Mesodermal cell (in vitro differentiated cells): ENCODE data around the gene STON2.
A peak's percentile ranks its signal among the peaks of the same experiment; 100 is the strongest.
"Not testable (repeated sequence)": the region's sequence is repeated elsewhere in the genome, so short reads cannot be mapped to it uniquely, and the experiment has no call there.

Source experiments
- H3K27ac ChIP-seq: 2 replicates; pipeline ENCODE4 v1.7.0; 2013; ENCODE audit warnings: mild to moderate bottlenecking, low read depth, low read length, moderate library complexity; ENCODE audit not compliant: severe bottlenecking
- H3K36me3 ChIP-seq: 2 replicates; pipeline ENCODE4 v1.7.1; 2013; ENCODE audit warnings: mild to moderate bottlenecking, low read length, moderate library complexity; ENCODE audit not compliant: control insufficient read depth, insufficient read depth
- H3K4me1 ChIP-seq: one replicate; pipeline ENCODE4 v1.7.1; 2013; ENCODE audit warnings: mild to moderate bottlenecking, low read length; ENCODE audit not compliant: insufficient read depth, control insufficient read depth, poor library complexity, severe bottlenecking
- H3K4me3 ChIP-seq: 2 replicates; pipeline ENCODE4 v1.7.0; 2013; ENCODE audit warnings: low read length, control low read depth, mild to moderate bottlenecking; ENCODE audit not compliant: insufficient read depth, poor library complexity, severe bottlenecking; ENCODE audit errors: extremely low read depth
- H3K9me3 ChIP-seq: 2 replicates; pipeline ENCODE4 v1.7.1; 2013; ENCODE audit warnings: mild to moderate bottlenecking, low read length, moderate library complexity; ENCODE audit not compliant: control insufficient read depth
- WGBS, 2 experiments: methylation state at CpG; one replicate each; pipeline ENCODE4 v1.1.5; 2013; ENCODE audit warnings: missing lambda C conversion rate in 2 of 2; ENCODE audit not compliant: insufficient coverage in 2 of 2; 5-methylcytosine and 5-hydroxymethylcytosine counted together

The STON2 gene

DNA sequence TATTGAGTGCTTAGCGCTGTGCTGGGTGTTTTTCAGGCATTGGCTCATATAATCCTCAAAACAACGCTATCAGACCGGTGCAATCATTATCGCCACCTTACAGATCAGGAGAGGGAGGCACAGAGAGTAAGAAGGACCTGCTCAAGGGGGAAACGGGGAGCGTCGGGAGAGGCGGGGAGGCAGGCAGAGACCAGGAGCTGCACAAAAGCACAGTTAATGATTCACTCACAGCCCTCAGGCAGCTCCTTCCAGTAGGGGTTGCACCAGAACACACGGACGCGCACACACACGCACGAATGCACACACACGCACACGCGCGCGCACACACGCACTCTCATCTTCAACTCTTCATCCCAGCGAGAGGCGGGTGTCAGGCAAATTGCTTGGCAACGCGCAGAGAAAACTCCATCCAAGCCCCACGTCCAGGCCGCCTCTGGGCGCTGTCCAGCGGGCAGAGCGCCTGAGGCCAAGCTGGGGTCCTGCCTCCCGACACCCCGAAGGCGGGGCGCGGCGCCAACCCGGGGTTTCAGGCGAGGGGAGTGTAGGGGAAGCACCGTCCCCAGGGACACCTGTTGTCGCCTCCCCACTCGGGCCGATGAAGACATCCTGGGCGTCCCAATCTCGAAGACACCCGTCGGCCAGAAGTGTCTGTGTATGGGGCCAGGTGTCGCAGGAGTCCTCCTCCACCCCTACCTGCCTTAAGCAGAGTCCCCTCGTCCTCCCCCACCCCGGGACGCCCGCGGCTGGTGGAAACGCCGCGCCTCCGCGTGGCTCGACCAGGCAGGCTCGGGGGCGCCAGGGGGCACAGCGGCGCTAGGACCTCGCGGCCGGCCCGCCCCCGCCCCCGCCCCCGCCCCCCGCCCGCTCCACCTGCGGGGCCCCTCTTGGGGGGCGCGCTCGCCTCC is 35.5 kb upstream of the STON2 start:
- H3K4me3 ChIP-seq: peak overlapping the region; percentile 50
- H3K4me1 ChIP-seq: peaks cover 22% of the 10 kb centered on the region
- H3K27ac ChIP-seq: peak overlapping the region; percentile 36
- H3K36me3 ChIP-seq: no peaks in the 10 kb centered on the region
- WGBS, 2 experiments: 0% methylated on average over 12 to 21 of the region's 73 CpGs
- no peaks in the 10 kb centered on the region for H3K9me3 ChIP-seq

DNA sequence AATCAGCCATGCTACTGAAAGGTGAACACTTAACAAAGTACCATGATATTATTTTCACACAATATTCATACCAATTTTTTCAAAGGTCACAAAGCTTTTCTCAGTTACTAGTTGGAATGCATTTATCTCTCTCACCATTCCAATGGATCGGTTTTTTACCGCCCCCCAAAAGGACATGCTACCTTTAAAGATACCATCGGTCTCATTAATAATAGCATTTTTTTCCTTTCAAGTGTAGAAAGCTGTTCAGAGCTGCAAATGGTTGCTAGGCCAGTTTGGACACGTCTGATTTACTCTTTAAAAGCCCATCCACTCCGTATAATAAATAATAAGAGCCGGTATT is 34.9 kb upstream of the STON2 start:
- Histone ChIP-seq H3K9me3 (no peaks in the 10 kb centered on the region), H3K27ac (peak overlapping the region; percentile 36), H3K36me3 (no peaks in the 10 kb centered on the region), H3K4me1 (peaks cover 22% of the 10 kb centered on the region), H3K4me3 (peak overlapping the region; percentile 50)
- WGBS, 2 experiments: 0 to 7% methylated on average over 2 to 3 of the region's 6 CpGs

DNA sequence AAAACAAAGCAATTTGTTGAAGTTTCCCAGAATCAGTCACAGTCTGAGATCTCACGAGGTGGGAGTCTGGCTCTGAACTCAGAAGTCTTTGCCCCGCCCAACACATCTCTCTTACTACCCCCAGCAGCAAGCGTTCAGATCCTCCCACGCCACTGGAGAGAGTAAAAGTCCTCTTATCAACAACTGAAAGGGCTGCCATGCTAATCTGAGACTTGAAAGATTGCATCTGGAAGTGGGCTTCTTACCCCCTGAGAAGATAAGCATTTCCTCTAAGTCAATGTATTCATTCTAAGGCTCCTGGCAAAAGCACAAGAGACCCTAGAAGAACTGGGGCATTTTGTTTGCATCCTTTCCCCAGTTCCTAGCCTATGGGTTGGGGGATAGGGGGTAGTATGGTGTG is 34.1 kb upstream of the STON2 start:
- no peak overlapping the region for H3K4me3 ChIP-seq
- 0 to 4% methylated on average over 3 to 4 of the region's 4 CpGs for WGBS, 2 experiments

DNA sequence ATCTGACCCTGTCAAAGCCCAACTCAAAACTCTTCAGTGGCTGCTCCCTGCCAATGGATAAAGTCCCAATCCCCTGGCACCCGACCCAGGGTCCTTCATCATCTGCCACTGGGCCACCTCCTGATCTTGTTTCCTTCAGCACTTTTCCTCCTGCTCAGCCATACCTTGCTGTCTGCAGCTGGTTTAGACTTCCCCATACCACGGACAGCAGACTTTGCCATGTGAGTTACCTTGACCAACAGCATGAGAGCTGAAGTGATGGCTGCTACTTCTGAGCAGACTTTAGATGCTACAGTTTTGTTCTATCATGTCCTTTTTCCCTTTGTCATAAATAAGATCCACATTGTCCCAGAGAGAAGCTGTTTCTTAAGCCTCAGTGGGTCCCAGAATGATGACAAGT is 33.3 kb upstream of the STON2 start:
- Histone ChIP-seq H3K9me3 (no peaks in the 10 kb centered on the region), H3K27ac (no peak overlapping the region), H3K36me3 (no peaks in the 10 kb centered on the region), H3K4me1 (peaks cover 24% of the 10 kb centered on the region), H3K4me3 (no peak overlapping the region)
- 63 to 79% methylated on average over 2 of the region's 2 CpGs for WGBS, 2 experiments

More for the DNA sequence above, 34.1 kb upstream of the STON2 start:
- Histone ChIP-seq H3K4me1 (peaks cover 24% of the 10 kb centered on the region), H3K27ac (peak overlapping the region; percentile 63), H3K9me3 (no peaks in the 10 kb centered on the region), H3K36me3 (no peaks in the 10 kb centered on the region)

DNA sequence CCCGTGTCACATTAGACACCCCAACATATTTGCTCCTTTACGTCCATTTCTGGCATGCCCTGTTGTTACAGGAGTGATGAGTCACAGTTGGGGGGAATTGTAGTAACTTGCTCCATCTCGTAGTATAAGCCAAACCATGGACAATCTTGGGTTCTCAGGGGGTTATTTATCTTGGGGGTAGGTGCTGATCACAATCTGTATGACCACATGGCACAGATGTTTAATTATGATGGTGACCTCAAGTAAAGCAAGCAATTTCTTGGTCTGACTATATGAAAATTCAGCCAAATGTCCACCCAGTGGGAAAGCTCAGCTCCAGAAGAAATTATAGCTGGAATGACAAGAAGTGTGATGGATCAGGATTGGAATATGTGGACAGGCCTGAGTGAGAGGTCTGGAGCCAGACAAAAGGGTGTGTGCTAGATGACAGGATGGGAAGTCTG is 32.1 kb upstream of the STON2 start:
- WGBS, 2 experiments: 88% methylated on average over 1 of the region's 3 CpGs; no CpG with 5 or more reads in 1 of the 2 experiments
- no peaks in the 10 kb centered on the region for H3K9me3 ChIP-seq
- H3K36me3 ChIP-seq: no peaks in the 10 kb centered on the region
- H3K4me1 ChIP-seq: peaks cover 33% of the 10 kb centered on the region
- no peak overlapping the region for H3K27ac ChIP-seq
- H3K4me3 ChIP-seq: no peak overlapping the region

DNA sequence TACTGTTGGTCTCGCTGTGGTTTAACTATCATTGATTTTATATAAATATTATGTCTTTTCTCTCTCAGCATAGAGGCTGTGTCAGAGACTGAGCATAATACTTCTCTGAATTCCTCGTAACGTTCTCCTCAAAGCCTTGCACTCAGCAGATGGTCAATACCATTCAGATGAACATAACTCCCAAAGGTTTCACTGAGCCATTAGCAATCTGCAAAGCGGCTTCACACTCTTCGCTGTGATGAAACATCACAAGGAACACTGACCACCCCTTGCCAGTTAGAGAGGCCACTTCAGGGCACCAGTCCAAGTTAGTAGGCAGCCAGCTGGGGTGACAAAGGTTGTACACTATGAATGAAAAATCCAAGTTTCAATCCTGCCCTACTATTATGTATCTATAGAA is 30.1 kb upstream of the STON2 start:
- Histone ChIP-seq H3K4me1 (peaks cover 35% of the 10 kb centered on the region), H3K27ac (no peak overlapping the region), H3K9me3 (no peaks in the 10 kb centered on the region), H3K36me3 (no peaks in the 10 kb centered on the region), H3K4me3 (no peak overlapping the region)
- 100% methylated on average over 2 of the region's 5 CpGs; no CpG with 5 or more reads in 1 of the 2 experiments for WGBS, 2 experiments

DNA sequence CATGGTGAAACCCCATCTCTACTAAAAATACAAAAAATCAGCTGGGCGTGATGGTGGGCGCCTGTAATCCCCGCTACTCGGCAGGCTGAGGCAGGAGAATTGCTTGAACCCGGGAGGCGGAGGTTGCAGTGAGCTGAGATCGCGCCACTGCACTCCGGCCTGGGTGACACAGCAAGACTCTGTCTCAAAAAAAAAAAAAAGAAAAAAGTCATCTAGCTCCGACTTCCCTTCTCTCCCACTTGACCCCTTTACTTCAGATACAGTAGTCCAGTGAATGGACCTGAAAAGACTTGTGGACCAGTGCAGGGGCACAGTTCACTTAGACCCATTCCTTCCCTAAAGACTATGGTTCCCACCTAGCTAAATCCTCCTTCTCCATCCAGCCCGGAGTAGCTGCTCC is 29.6 kb upstream of the STON2 start:
- H3K9me3 ChIP-seq, H3K27ac ChIP-seq, H3K4me3 ChIP-seq, H3K36me3 ChIP-seq: not testable (repeated sequence)
- peaks cover 30% of the 10 kb centered on the region for H3K4me1 ChIP-seq
- 86 to 92% methylated on average over 9 to 10 of the region's 11 CpGs for WGBS, 2 experiments

DNA sequence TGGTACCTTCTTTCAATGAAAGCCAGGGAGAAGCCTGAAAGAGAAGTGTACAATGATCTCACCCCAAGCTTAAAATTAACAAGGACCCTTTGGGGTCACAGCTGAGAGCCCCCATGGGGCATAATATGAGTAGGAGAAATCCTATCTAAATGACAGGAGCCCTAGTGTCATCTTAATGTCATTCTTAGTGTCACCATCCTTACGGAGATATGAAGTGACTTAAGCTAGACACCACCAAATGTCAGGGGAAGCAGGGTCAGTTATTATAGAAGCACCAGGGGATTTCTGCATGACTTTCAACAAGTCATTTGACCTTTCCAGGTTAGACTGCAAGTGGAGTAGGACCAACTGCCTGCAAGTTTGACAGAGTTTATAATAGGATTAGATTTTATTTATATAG is 28.9 kb upstream of the STON2 start:
- H3K9me3 ChIP-seq: no peaks in the 10 kb centered on the region
- H3K27ac ChIP-seq: no peak overlapping the region
- H3K4me1 ChIP-seq: peaks cover 25% of the 10 kb centered on the region
- WGBS, 2 experiments: 100% methylated on average over 1 of the region's 1 CpG
- H3K4me3 ChIP-seq: no peak overlapping the region
- H3K36me3 ChIP-seq: no peaks in the 10 kb centered on the region

DNA sequence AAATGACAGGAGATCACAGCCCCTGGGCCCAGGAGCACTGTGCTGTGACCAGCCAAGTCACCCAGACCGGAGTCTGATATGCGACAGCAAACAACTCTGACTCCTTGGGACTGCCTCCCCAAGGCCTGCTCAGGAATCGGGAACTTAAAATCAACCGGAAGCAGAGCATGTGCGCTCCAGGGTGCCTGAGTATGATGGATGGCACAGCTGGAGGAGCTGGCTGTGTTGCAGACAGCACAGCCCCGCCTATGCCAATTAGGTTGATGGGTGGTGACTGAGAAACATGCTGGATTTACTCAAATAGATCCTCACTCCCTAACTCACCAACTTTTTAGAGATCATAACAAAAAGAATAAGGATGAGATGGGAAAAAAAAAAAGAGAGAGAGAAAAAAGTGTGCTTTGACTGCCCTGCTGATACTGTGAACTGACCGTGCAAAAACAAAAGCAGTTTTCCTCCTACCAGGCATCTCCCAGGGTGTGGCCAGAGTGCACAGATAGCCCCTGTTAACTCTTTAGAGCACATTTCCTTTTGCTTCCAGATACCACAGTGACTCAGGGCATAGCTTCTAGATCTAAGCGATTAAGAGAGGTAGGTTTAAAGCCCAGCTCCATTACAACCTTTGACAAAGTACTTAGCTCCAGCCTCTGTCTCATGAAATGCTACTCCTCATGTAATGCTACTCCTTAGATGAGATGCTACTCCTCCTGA is 27.4 kb upstream of the STON2 start:
- WGBS, 2 experiments: 16 to 60% methylated on average over 4 of the region's 8 CpGs
- H3K4me3 ChIP-seq: no peak overlapping the region
- H3K9me3 ChIP-seq: no peaks in the 10 kb centered on the region
- no peaks in the 10 kb centered on the region for H3K36me3 ChIP-seq
- peaks cover 24% of the 10 kb centered on the region for H3K4me1 ChIP-seq
- peak overlapping the region; percentile 68 for H3K27ac ChIP-seq

DNA sequence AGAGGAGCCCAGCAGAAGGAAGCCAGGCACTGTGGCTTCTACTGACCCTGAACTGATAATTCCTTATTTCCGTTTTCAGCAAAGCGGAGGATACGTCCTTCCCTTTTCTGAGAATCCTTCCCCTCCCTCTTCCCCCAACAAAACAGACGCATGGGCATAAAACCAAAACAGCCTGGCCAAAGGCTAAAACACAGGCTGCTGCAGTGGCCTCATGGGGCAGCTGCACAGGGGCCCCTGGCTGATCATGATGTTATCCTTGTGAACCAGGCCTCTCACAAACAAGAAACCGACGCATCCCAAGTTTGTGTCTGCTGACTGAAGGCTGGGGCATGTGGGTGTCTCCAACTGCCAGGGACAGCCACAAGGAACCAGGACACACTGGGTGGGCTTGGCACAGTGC is 23.4 kb upstream of the STON2 start:
- peaks cover 8% of the 10 kb centered on the region for H3K36me3 ChIP-seq
- H3K27ac ChIP-seq: no peak overlapping the region
- WGBS, 2 experiments: 77 to 94% methylated on average over 4 to 5 of the region's 6 CpGs

More for the DNA sequence above, 23.4 kb upstream of the STON2 start:
- Histone ChIP-seq H3K4me3 (no peak overlapping the region), H3K9me3 (peaks cover 2% of the 10 kb centered on the region), H3K4me1 (peaks cover 16% of the 10 kb centered on the region)
